Liver (tissue), 9 donors: ENCODE data around the gene RNF151. TPM values are rescaled to one million over a fixed set of nuclear protein-coding genes. Genes with fewer than 3 reads are reported as not detected.
"Not testable (repeated sequence)": the region's sequence is repeated elsewhere in the genome, so short reads cannot be mapped to it uniquely, and the experiment has no call there.

Source experiments
- DNase-seq: peaks from one replicate; pipeline ENCODE4 v3.0.0-alpha.2; 2017; ENCODE audit warnings: low spot score
- H3K27ac ChIP-seq, 2 donors: one replicate each; pipeline ENCODE4 v1.7.0; 2013; ENCODE audit warnings: inconsistent platforms in 2 of 2, low read length in 2 of 2, control low read depth in 1 of 2, low read depth in 1 of 2, mild to moderate bottlenecking in 1 of 2
- H3K27me3 ChIP-seq, 4 donors: one replicate each; pipeline versions ENCODE4 v1.6.1 to v1.7.0; 2013; ENCODE audit warnings: low read length in 3 of 4, inconsistent platforms in 1 of 4, mild to moderate bottlenecking in 1 of 4, moderate library complexity in 1 of 4; ENCODE audit not compliant: control insufficient read depth in 4 of 4, insufficient read depth in 4 of 4
- H3K36me3 ChIP-seq, 4 donors: one replicate each; pipeline versions ENCODE4 v1.6.1 to v1.7.0; 2013; ENCODE audit warnings: low read length in 3 of 4, mild to moderate bottlenecking in 3 of 4, low read depth in 1 of 4, moderate library complexity in 1 of 4; ENCODE audit not compliant: control insufficient read depth in 4 of 4, insufficient read depth in 3 of 4
- H3K4me1 ChIP-seq, 4 donors: one replicate each; pipeline versions ENCODE4 v1.6.1 to v1.7.0; 2013; ENCODE audit warnings: low read length in 3 of 4, mild to moderate bottlenecking in 3 of 4, moderate library complexity in 1 of 4; ENCODE audit not compliant: control insufficient read depth in 4 of 4, insufficient read depth in 4 of 4
- H3K4me3 ChIP-seq, 3 donors: one replicate each; pipeline versions ENCODE4 v1.6.1 to v1.7.0; 2013; ENCODE audit warnings: low read length in 3 of 3, control low read depth in 1 of 3, low read depth in 1 of 3, mild to moderate bottlenecking in 1 of 3
- H3K9ac ChIP-seq, 2 donors: one replicate each; pipeline ENCODE4 v1.7.0; 2013; ENCODE audit warnings: low read length in 2 of 2, mild to moderate bottlenecking in 2 of 2, moderate library complexity in 2 of 2, control low read depth in 1 of 2, low read depth in 1 of 2
- H3K9me3 ChIP-seq, 4 donors: one replicate each; pipeline versions ENCODE4 v1.6.1 to v1.7.0; 2013; ENCODE audit warnings: low read length in 3 of 4; ENCODE audit not compliant: control insufficient read depth in 4 of 4
- EGR1 ChIP-seq, 2 donors: IDR thresholded peaks; 2 replicates each; pipeline ENCODE4 v1.6.1; 2016 to 2018; ENCODE audit warnings: antibody characterized with exemption in 2 of 2, low read depth in 2 of 2
- FOXA1 ChIP-seq: IDR thresholded peaks from 2 replicates; pipeline ENCODE4 v1.6.1; 2016; ENCODE audit warnings: antibody characterized with exemption
- FOXA2 ChIP-seq: IDR thresholded peaks from 2 replicates; pipeline ENCODE4 v1.6.1; 2016; ENCODE audit warnings: antibody characterized with exemption
- GABPA ChIP-seq, 2 donors: IDR thresholded peaks in 1 of 2; conservative IDR thresholded peaks in 1 of 2; 2 replicates each; pipeline ENCODE4 v1.6.1; 2016; ENCODE audit warnings: antibody characterized with exemption in 2 of 2, mild to moderate bottlenecking in 1 of 2, moderate library complexity in 1 of 2
- HNF4A ChIP-seq, 2 donors: conservative IDR thresholded peaks; 2 replicates each; pipeline ENCODE4 v1.6.1; 2016; ENCODE audit warnings: antibody characterized with exemption in 2 of 2, mild to moderate bottlenecking in 2 of 2
- HNF4G ChIP-seq: IDR thresholded peaks from 2 replicates; pipeline ENCODE4 v1.6.1; 2016; ENCODE audit warnings: antibody characterized with exemption
- JUND ChIP-seq, 2 donors: IDR thresholded peaks; 2 replicates each; pipeline ENCODE4 v1.6.1; 2016; ENCODE audit warnings: antibody characterized with exemption in 2 of 2
- NR2F2 ChIP-seq: IDR thresholded peaks from 2 replicates; pipeline ENCODE4 v1.6.1; 2016; ENCODE audit warnings: antibody characterized with exemption
- RAD21 ChIP-seq, 2 donors: IDR thresholded peaks; 2 replicates each; pipeline ENCODE4 v1.6.1; 2016; ENCODE audit warnings: antibody characterized with exemption in 2 of 2, mild to moderate bottlenecking in 2 of 2
- RXRA ChIP-seq, 2 donors: IDR thresholded peaks; 2 replicates each; pipeline ENCODE4 v1.6.1; 2017 to 2018; ENCODE audit warnings: antibody characterized with exemption in 2 of 2, mild to moderate bottlenecking in 1 of 2
- SP1 ChIP-seq: IDR thresholded peaks from 2 replicates; pipeline ENCODE4 v1.6.1; 2018; ENCODE audit warnings: antibody characterized with exemption, mild to moderate bottlenecking
- YY1 ChIP-seq: IDR thresholded peaks from 2 replicates; pipeline ENCODE4 v1.6.1; 2016; ENCODE audit warnings: antibody characterized with exemption, mild to moderate bottlenecking
- WGBS: extraction: QIAGEN DNeasy Blood & Tissue Kit; methylation state at CpG from one replicate; pipeline ENCODE4 v1.1.7; 2013; 5-methylcytosine and 5-hydroxymethylcytosine counted together
- polyA plus RNA-seq, 2 donors: library from polyadenylated mRNA; stranded (reverse) in 1 of 2; unstranded in 1 of 2; fragments of 200-250 nt in 1 of 2; fragments of >200 nt in 1 of 2; fragmentation: Nextera tagmentation in 1 of 2; extraction: Ambion mirVana in 1 of 2; gene quantifications; one replicate each; pipeline versions ENCODE4 v1.2.1 to v1.2.3, GENCODE V29; 2013 to 2015
- total RNA-seq, 2 donors: library from RNA; depleted of rRNA; stranded (reverse); fragments of >200 nt; gene quantifications; one replicate each; pipeline ENCODE4 v1.2.3, GENCODE V29; 2014
- TF ChIP-seq, protein P1 (sequence below): IDR thresholded peaks from 2 replicates; pipeline ENCODE4 v1.6.1; 2016; ENCODE audit warnings: antibody characterized with exemption
- TF ChIP-seq, protein P2 (sequence below): IDR thresholded peaks from 2 replicates; pipeline ENCODE4 v1.6.1; 2016; ENCODE audit warnings: antibody characterized with exemption, mild to moderate bottlenecking
- TF ChIP-seq, protein P3 (sequence below): fragments of 150-350 bp; IDR thresholded peaks from 2 replicates; pipeline ENCODE4 v1.5.1; 2017; ENCODE audit warnings: improper control_type of control experiment, low read depth, low read length; ENCODE audit not compliant: missing input control
- TF ChIP-seq, protein P4 (sequence below): IDR thresholded peaks from 2 replicates; pipeline ENCODE4 v1.6.1; 2016; ENCODE audit warnings: antibody characterized with exemption
- TF ChIP-seq, protein P5 (sequence below): IDR thresholded peaks from 2 replicates; pipeline ENCODE4 v1.6.1; 2016; ENCODE audit warnings: antibody characterized with exemption
- donor health status: healthy.
- donor health status: healthy.
- donor health status: healthy.
- donor health status: healthy.
- donor health status: healthy.

The RNF151 gene
- total and polyA plus RNA-seq, 4 donors: not detected

DNA sequence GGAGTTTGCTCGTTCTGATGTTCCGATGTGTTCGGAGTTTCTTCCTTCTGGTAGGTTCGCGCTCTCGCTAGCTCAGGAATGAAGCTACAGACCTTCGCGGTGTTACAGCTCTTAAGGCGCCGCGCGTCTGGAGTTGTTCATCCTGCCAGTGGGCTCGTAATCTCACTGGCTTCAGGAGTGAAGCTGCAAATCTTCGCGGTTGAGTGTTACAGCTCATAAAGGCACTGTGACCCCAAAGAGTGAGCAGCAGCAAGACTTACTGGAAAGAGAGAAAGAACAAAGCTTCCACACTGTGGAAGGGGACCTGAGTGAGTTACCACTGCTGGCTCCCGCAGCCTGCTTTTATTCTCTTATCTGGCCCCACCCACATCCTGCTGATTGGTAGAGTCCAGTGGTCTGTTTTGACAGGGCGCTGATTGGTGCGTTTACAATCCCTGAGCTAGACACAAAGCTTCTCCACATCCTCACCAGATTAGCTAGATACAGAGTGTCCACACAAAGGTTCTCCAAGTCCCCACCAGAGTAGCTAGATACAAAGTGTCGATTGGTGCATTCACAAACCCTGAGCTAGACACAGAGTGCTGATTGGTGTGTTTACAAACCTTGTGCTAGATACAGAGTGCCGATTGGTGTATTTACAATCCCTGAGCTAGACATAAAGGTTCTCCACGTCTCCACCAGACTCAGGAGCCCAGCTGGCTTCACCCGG is 9.1 kb upstream of the RNF151 start:
- not testable (repeated sequence) for H3K27me3 ChIP-seq, DNase-seq, H3K4me3 ChIP-seq, H3K27ac ChIP-seq, H3K9ac ChIP-seq, H3K9me3 ChIP-seq
- H3K36me3 ChIP-seq: peaks cover 0 to 14% (median 6%) of the 10 kb centered on the region in 4 donors
- WGBS: 93% methylated on average over 21 of the region's 22 CpGs
- peaks cover 2 to 19% (median 15%) of the 10 kb centered on the region in 4 donors for H3K4me1 ChIP-seq

DNA sequence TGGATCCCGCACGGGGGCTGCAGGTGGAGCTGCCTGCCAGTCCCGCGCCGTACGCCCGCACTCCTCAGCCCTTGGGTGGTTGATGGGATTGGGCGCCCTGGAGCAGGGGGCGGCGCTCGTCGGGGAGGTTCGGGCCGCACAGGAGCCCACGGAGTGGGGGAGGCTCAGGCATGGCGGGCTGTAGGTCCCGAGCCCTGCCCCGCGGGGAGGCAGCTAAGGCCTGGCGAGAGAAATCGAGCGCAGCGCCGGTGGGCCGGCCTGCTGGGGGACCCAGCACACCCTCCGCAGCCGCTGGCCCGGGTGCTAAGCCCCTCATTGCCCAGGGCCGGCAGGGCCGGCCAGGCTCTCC is 8.5 kb upstream of the RNF151 start:
- H3K27ac ChIP-seq, DNase-seq, H3K9me3 ChIP-seq, H3K4me3 ChIP-seq, H3K27me3 ChIP-seq, H3K9ac ChIP-seq: not testable (repeated sequence)
- 70% methylated on average over 30 of the region's 30 CpGs for WGBS
- peaks cover 3 to 20% (median 15%) of the 10 kb centered on the region in 4 donors for H3K4me1 ChIP-seq
- H3K36me3 ChIP-seq: peaks cover 0 to 19% (median 6%) of the 10 kb centered on the region in 4 donors

DNA sequence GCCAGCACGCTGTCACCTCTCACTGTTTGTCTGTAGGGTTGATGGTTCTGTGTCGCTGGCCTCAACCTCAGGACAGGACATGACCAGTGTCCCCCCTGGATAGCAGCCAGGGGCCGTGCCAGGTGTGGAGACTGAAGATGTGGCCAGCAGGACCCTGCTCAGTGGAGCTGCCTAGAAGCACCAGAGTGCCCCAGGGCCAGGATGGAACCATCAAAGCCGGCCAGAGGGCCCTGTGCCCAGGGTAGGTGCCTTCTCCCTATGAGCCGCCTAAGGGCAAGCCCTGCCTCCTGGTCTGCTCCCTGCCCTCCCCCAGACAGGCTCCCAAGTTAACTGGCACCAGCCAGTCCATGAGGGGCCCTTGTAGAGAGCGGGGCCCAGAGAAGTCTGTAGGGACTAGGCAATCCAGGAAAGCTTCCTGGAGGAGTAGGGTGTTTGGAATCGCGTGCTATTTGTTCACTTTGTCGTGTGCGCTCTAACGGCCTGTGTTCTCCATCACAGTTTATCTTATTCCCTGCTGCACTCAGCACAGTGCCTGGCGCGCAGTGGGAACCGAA is 7.9 kb upstream of the RNF151 start:
- TF ChIP-seq RXRA (IDR thresholded peaks at IDR 0.05): no peak
- TF ChIP-seq, protein P1, sequence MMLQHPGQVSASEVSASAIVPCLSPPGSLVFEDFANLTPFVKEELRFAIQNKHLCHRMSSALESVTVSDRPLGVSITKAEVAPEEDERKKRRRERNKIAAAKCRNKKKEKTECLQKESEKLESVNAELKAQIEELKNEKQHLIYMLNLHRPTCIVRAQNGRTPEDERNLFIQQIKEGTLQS: no peak
- TF ChIP-seq YY1: no peak
- TF ChIP-seq NR2F2: no peak
- no peak for TF ChIP-seq GABPA (IDR thresholded peaks at IDR 0.05 in 1 of 2, conservative IDR thresholded peaks at IDR 0.05 in 1 of 2)
- no peak for TF ChIP-seq RAD21 (IDR thresholded peaks at IDR 0.05)
- TF ChIP-seq, protein P2, sequence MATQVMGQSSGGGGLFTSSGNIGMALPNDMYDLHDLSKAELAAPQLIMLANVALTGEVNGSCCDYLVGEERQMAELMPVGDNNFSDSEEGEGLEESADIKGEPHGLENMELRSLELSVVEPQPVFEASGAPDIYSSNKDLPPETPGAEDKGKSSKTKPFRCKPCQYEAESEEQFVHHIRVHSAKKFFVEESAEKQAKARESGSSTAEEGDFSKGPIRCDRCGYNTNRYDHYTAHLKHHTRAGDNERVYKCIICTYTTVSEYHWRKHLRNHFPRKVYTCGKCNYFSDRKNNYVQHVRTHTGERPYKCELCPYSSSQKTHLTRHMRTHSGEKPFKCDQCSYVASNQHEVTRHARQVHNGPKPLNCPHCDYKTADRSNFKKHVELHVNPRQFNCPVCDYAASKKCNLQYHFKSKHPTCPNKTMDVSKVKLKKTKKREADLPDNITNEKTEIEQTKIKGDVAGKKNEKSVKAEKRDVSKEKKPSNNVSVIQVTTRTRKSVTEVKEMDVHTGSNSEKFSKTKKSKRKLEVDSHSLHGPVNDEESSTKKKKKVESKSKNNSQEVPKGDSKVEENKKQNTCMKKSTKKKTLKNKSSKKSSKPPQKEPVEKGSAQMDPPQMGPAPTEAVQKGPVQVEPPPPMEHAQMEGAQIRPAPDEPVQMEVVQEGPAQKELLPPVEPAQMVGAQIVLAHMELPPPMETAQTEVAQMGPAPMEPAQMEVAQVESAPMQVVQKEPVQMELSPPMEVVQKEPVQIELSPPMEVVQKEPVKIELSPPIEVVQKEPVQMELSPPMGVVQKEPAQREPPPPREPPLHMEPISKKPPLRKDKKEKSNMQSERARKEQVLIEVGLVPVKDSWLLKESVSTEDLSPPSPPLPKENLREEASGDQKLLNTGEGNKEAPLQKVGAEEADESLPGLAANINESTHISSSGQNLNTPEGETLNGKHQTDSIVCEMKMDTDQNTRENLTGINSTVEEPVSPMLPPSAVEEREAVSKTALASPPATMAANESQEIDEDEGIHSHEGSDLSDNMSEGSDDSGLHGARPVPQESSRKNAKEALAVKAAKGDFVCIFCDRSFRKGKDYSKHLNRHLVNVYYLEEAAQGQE: no peak
- no peak for TF ChIP-seq HNF4A (conservative IDR thresholded peaks at IDR 0.05)
- TF ChIP-seq, protein P3, sequence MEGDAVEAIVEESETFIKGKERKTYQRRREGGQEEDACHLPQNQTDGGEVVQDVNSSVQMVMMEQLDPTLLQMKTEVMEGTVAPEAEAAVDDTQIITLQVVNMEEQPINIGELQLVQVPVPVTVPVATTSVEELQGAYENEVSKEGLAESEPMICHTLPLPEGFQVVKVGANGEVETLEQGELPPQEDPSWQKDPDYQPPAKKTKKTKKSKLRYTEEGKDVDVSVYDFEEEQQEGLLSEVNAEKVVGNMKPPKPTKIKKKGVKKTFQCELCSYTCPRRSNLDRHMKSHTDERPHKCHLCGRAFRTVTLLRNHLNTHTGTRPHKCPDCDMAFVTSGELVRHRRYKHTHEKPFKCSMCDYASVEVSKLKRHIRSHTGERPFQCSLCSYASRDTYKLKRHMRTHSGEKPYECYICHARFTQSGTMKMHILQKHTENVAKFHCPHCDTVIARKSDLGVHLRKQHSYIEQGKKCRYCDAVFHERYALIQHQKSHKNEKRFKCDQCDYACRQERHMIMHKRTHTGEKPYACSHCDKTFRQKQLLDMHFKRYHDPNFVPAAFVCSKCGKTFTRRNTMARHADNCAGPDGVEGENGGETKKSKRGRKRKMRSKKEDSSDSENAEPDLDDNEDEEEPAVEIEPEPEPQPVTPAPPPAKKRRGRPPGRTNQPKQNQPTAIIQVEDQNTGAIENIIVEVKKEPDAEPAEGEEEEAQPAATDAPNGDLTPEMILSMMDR: no peak
- TF ChIP-seq, protein P4, sequence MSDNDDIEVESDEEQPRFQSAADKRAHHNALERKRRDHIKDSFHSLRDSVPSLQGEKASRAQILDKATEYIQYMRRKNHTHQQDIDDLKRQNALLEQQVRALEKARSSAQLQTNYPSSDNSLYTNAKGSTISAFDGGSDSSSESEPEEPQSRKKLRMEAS: no peak
- no peak for TF ChIP-seq SP1
- no peak for TF ChIP-seq FOXA2
- no peak for TF ChIP-seq JUND (IDR thresholded peaks at IDR 0.05)
- TF ChIP-seq HNF4G: no peak
- TF ChIP-seq, protein P5, sequence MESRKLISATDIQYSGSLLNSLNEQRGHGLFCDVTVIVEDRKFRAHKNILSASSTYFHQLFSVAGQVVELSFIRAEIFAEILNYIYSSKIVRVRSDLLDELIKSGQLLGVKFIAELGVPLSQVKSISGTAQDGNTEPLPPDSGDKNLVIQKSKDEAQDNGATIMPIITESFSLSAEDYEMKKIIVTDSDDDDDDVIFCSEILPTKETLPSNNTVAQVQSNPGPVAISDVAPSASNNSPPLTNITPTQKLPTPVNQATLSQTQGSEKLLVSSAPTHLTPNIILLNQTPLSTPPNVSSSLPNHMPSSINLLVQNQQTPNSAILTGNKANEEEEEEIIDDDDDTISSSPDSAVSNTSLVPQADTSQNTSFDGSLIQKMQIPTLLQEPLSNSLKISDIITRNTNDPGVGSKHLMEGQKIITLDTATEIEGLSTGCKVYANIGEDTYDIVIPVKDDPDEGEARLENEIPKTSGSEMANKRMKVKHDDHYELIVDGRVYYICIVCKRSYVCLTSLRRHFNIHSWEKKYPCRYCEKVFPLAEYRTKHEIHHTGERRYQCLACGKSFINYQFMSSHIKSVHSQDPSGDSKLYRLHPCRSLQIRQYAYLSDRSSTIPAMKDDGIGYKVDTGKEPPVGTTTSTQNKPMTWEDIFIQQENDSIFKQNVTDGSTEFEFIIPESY: no peak
- TF ChIP-seq EGR1 (IDR thresholded peaks at IDR 0.05; ENCODE audit: low read depth in 2 of 2): no peak
- no peak for TF ChIP-seq FOXA1
- Histone ChIP-seq H3K9me3 (no peaks in the 10 kb centered on the region), H3K4me1 (peaks cover 4 to 26% (median 21%) of the 10 kb centered on the region in 4 donors), H3K27me3 (no peaks in the 10 kb centered on the region), H3K36me3 (peaks cover 0 to 26% (median 7%) of the 10 kb centered on the region in 4 donors), H3K27ac (peak overlapping the region in 1 of 2 donors; percentile 50), H3K4me3 (peak overlapping the region in 1 of 3 donors; percentile 92), H3K9ac (peak overlapping the region in 1 of 2 donors; percentile 72)
- DNase-seq: no peak
- 29% methylated on average over 14 of the region's 14 CpGs for WGBS
